Measurements from ENCODE around the gene TCP1.
"Not testable (repeated sequence)": the region's sequence is repeated elsewhere in the genome, so short reads cannot be mapped to it uniquely, and the experiment has no call there.

Gene TCP1

GRCh38 chr6:159794976-159795375 is 5.6 kb upstream of the TCP1 start:
- H3K9ac ChIP-seq (ENCODE audit: low read depth, low read length); H3K27me3 ChIP-seq (ENCODE audit: insufficient read depth, low read length); H3K9me3 ChIP-seq (ENCODE audit: insufficient read depth, low read depth, low read length); H3K27ac ChIP-seq (ENCODE audit: low read length); H3K4me1 ChIP-seq (ENCODE audit: insufficient read depth, low read length); H3K4me3 ChIP-seq (ENCODE audit: low read length): not testable (repeated sequence)
- peaks cover 60% of the 10 kb centered on the region for H3K36me3 ChIP-seq (ENCODE audit: insufficient read depth, low read depth, low read length)

- Histone ChIP-seq H3K4me1 (ENCODE audit: insufficient read depth, low read length) (peaks cover 4% of the 10 kb centered on the region; the same call in 1 of the 2 replicates), H3K27me3 (ENCODE audit: insufficient read depth, low read length) (no peaks in the 10 kb centered on the region), H3K36me3 (ENCODE audit: insufficient read depth, low read depth, low read length) (peaks cover 50% of the 10 kb centered on the region), H3K27ac (ENCODE audit: low read length) (peak overlapping the region; percentile 65), H3K4me3 (ENCODE audit: low read length) (peak overlapping the region; percentile 89), H3K9me3 (ENCODE audit: insufficient read depth, low read depth, low read length) (no peaks in the 10 kb centered on the region), H3K9ac (ENCODE audit: low read depth, low read length) (peak overlapping the region; percentile 96)
Measured at GRCh38 chr6:159790956-159791598, 1.7 kb upstream of the TCP1 start.

GRCh38 chr6:159790149-159790955 is 950 bp upstream of the TCP1 start, which contains the start of gene MRPL18:
MRPL18 (plus strand) TSS chr6:159790467; CDS start chr6:159790588, 121 bp downstream.
- no peaks in the 10 kb centered on the region for H3K9me3 ChIP-seq (ENCODE audit: insufficient read depth, low read depth, low read length)
- H3K4me1 ChIP-seq (ENCODE audit: insufficient read depth, low read length): peaks cover 4% of the 10 kb centered on the region; the same call in 1 of the 2 replicates
- peaks cover 55% of the 10 kb centered on the region for H3K36me3 ChIP-seq (ENCODE audit: insufficient read depth, low read depth, low read length)
- no peaks in the 10 kb centered on the region for H3K27me3 ChIP-seq (ENCODE audit: insufficient read depth, low read length)
- peak within 1 kb of the TSS; percentile 65 for H3K27ac ChIP-seq (ENCODE audit: low read length)
- H3K4me3 ChIP-seq (ENCODE audit: low read length): peak within 1 kb of the TSS; percentile 89
- peak within 1 kb of the TSS; percentile 96 for H3K9ac ChIP-seq (ENCODE audit: low read depth, low read length)

GRCh38 chr6:159788753-159789376 is 537 bp downstream of the TCP1 start:
- Histone ChIP-seq H3K4me1 (ENCODE audit: insufficient read depth, low read length) (peaks cover 4% of the 10 kb centered on the region; the same call in 1 of the 2 replicates), H3K4me3 (ENCODE audit: low read length) (peak overlapping the region; percentile 89), H3K27me3 (ENCODE audit: insufficient read depth, low read length) (no peaks in the 10 kb centered on the region), H3K9ac (ENCODE audit: low read depth, low read length) (peak overlapping the region; percentile 96), H3K27ac (ENCODE audit: low read length) (no peak overlapping the region), H3K9me3 (ENCODE audit: insufficient read depth, low read depth, low read length) (no peaks in the 10 kb centered on the region), H3K36me3 (ENCODE audit: insufficient read depth, low read depth, low read length) (peaks cover 62% of the 10 kb centered on the region)

GRCh38 chr6:159788276-159788675 is 1.1 kb downstream of the TCP1 start:
- H3K4me1 ChIP-seq (ENCODE audit: insufficient read depth, low read length): peaks cover 4% of the 10 kb centered on the region; the same call in 1 of the 2 replicates
- peaks cover 63% of the 10 kb centered on the region for H3K36me3 ChIP-seq (ENCODE audit: insufficient read depth, low read depth, low read length)
- H3K4me3 ChIP-seq (ENCODE audit: low read length): peak overlapping the region; percentile 89
- no peaks in the 10 kb centered on the region for H3K9me3 ChIP-seq (ENCODE audit: insufficient read depth, low read depth, low read length)
- H3K27me3 ChIP-seq (ENCODE audit: insufficient read depth, low read length): no peaks in the 10 kb centered on the region
- peak overlapping the region; percentile 96; the same call in 1 of the 2 replicates for H3K9ac ChIP-seq (ENCODE audit: low read depth, low read length)
- no peak overlapping the region for H3K27ac ChIP-seq (ENCODE audit: low read length)

- Histone ChIP-seq H3K27me3 (ENCODE audit: insufficient read depth, low read length) (no peaks in the 10 kb centered on the region), H3K4me1 (ENCODE audit: insufficient read depth, low read length) (no peaks in the 10 kb centered on the region), H3K9me3 (ENCODE audit: insufficient read depth, low read depth, low read length) (no peaks in the 10 kb centered on the region), H3K9ac (ENCODE audit: low read depth, low read length) (no peak overlapping the region), H3K36me3 (ENCODE audit: insufficient read depth, low read depth, low read length) (peaks cover 100% of the 10 kb centered on the region), H3K27ac (ENCODE audit: low read length) (no peak overlapping the region), H3K4me3 (ENCODE audit: low read length) (no peak overlapping the region)
Measured at GRCh38 chr6:159778542-159779103, 10.8 kb downstream of the TCP1 start.

- Histone ChIP-seq H3K27ac (ENCODE audit: low read length) (no peak overlapping the region), H3K9me3 (ENCODE audit: insufficient read depth, low read depth, low read length) (no peaks in the 10 kb centered on the region), H3K27me3 (ENCODE audit: insufficient read depth, low read length) (no peaks in the 10 kb centered on the region), H3K4me3 (ENCODE audit: low read length) (no peak overlapping the region), H3K9ac (ENCODE audit: low read depth, low read length) (no peak overlapping the region), H3K36me3 (ENCODE audit: insufficient read depth, low read depth, low read length) (peaks cover 100% of the 10 kb centered on the region), H3K4me1 (ENCODE audit: insufficient read depth, low read length) (no peaks in the 10 kb centered on the region)
Measured at GRCh38 chr6:159778131-159778530, 11.3 kb downstream of the TCP1 start.

- Histone ChIP-seq H3K36me3 (ENCODE audit: insufficient read depth, low read depth, low read length) (peaks cover 100% of the 10 kb centered on the region), H3K4me3 (ENCODE audit: low read length) (no peak overlapping the region), H3K27ac (ENCODE audit: low read length) (no peak overlapping the region), H3K4me1 (ENCODE audit: insufficient read depth, low read length) (no peaks in the 10 kb centered on the region), H3K9ac (ENCODE audit: low read depth, low read length) (no peak overlapping the region), H3K27me3 (ENCODE audit: insufficient read depth, low read length) (no peaks in the 10 kb centered on the region), H3K9me3 (ENCODE audit: insufficient read depth, low read depth, low read length) (no peaks in the 10 kb centered on the region)
Measured at GRCh38 chr6:159777240-159777904, 12.0 kb downstream of the TCP1 start.

- Histone ChIP-seq H3K27ac (ENCODE audit: low read length) (no peak overlapping the region), H3K4me1 (ENCODE audit: insufficient read depth, low read length) (no peaks in the 10 kb centered on the region), H3K36me3 (ENCODE audit: insufficient read depth, low read depth, low read length) (peaks cover 98% of the 10 kb centered on the region), H3K27me3 (ENCODE audit: insufficient read depth, low read length) (no peaks in the 10 kb centered on the region), H3K4me3 (ENCODE audit: low read length) (no peak overlapping the region), H3K9ac (ENCODE audit: low read depth, low read length) (no peak overlapping the region), H3K9me3 (ENCODE audit: insufficient read depth, low read depth, low read length) (no peaks in the 10 kb centered on the region)
Measured at GRCh38 chr6:159772196-159772595, 17.2 kb downstream of the TCP1 start.

- Histone ChIP-seq H3K9ac (ENCODE audit: low read depth, low read length) (no peak overlapping the region), H3K4me1 (ENCODE audit: insufficient read depth, low read length) (no peaks in the 10 kb centered on the region), H3K36me3 (ENCODE audit: insufficient read depth, low read depth, low read length) (peaks cover 98% of the 10 kb centered on the region), H3K4me3 (ENCODE audit: low read length) (no peak overlapping the region), H3K9me3 (ENCODE audit: insufficient read depth, low read depth, low read length) (no peaks in the 10 kb centered on the region), H3K27me3 (ENCODE audit: insufficient read depth, low read length) (no peaks in the 10 kb centered on the region), H3K27ac (ENCODE audit: low read length) (no peak overlapping the region)
Measured at GRCh38 chr6:159769470-159769869, 19.9 kb downstream of the TCP1 start.

- Histone ChIP-seq H3K4me1 (ENCODE audit: insufficient read depth, low read length) (peaks cover 4% of the 10 kb centered on the region; the same call in 1 of the 2 replicates), H3K36me3 (ENCODE audit: insufficient read depth, low read depth, low read length) (peaks cover 88% of the 10 kb centered on the region)
Measured at GRCh38 chr6:159766906-159767305, 22.5 kb downstream of the TCP1 start.

More at GRCh38 chr6:159766906-159767305, 22.5 kb downstream of the TCP1 start:
- Histone ChIP-seq H3K9me3 (ENCODE audit: insufficient read depth, low read depth, low read length) (no peaks in the 10 kb centered on the region), H3K27me3 (ENCODE audit: insufficient read depth, low read length) (no peaks in the 10 kb centered on the region), H3K27ac (ENCODE audit: low read length) (no peak overlapping the region), H3K9ac (ENCODE audit: low read depth, low read length) (no peak overlapping the region), H3K4me3 (ENCODE audit: low read length) (no peak overlapping the region)

All from iPS-20b (cell line).